Cardiac muscle cell (in vitro differentiated cells and primary cell): ENCODE results near the gene ABCG1. TPM values are rescaled to one million over a fixed set of nuclear protein-coding genes. Genes with fewer than 3 reads are reported as not detected.

Experiments
- DNase-seq, 2 donors: peaks; one replicate each; pipeline versions ENCODE4 v3.0.0 to v3.0.0-alpha.2; 2010 to 2017; ENCODE audit warnings: low read depth in 1 of 2, low spot score in 1 of 2
- H3K27ac ChIP-seq: fragments of 200-600 bp; sonication (generic); 2 replicates; pipeline ENCODE4 v1.5.1; 2016
- H3K27me3 ChIP-seq: fragments of 200-600 bp; sonication (generic); 2 replicates; pipeline ENCODE4 v1.6.0; 2016; ENCODE audit warnings: control low read depth
- H3K36me3 ChIP-seq: fragments of 200-600 bp; sonication (generic); 2 replicates; pipeline ENCODE4 v1.5.1; 2016; ENCODE audit warnings: control low read depth
- H3K4me1 ChIP-seq: fragments of 200-600 bp; sonication (generic); 2 replicates; pipeline ENCODE4 v1.8.1; 2017; ENCODE audit warnings: low read depth, mild to moderate bottlenecking, mixed run types
- H3K4me3 ChIP-seq: fragments of 200-600 bp; sonication (generic); 2 replicates; pipeline ENCODE4 v1.5.1; 2016; ENCODE audit warnings: mild to moderate bottlenecking
- H3K9me3 ChIP-seq: fragments of 200-600 bp; sonication (generic); 2 replicates; pipeline ENCODE4 v1.5.1; 2017; ENCODE audit warnings: low read depth, mild to moderate bottlenecking, control low read depth
- polyA plus RNA-seq: library from polyadenylated mRNA; unstranded; fragments of >200 nt; fragmentation: Nextera tagmentation; extraction: Ambion mirVana; gene quantifications from 2 replicates; pipeline ENCODE4 v1.2.1, GENCODE V29; 2016
- total RNA-seq: library from RNA; depleted of rRNA; stranded (reverse); fragments of >200 nt; gene quantifications from 2 replicates; pipeline ENCODE4 v1.2.3, GENCODE V29; 2016
- TF ChIP-seq, protein P1 (sequence below): IDR thresholded peaks from 2 replicates; pipeline ENCODE4 v1.5.1; 2012; ENCODE audit warnings: low read depth, mild to moderate bottlenecking, low read length

ABCG1 gene
- total and polyA plus RNA-seq, 2 experiments from 2014 or later: 4.0 to 4.9 TPM

DNA sequence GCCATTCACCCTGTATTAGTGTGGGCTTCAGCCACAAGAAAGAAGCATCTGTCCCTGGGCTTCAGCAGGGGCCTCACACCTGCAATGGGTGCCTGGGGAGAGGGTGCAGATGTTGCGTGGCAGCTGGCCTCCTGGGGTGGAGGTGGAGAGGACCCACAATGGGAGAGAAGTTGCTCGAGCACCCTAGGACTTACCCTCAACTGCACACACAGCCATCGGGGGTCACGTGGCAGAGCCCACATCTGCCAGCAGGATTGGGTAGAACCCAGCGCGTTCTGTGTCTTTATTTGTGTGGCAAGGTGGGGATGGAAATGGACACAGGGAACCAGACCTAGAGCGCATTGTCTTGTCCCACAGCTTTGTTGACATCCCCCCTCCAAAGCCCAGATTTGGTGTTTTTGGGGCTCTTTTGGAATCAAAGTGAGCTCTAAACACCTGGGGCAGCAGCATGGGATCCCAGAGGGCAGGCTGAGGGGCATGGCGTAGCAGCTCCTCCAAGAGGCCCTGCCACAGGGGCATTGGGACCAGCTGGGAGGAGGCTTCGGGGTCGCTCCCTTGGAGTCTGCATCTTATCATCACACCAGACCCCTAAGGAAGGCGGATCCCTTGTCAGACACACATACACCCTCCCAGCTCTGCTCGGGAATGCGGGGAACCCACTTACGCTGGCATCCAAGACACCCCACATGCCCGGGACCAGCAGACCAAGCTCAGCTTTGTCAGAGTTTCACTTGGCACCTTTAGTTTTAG is 5.1 kb downstream of the ABCG1 start:
- Histone ChIP-seq H3K36me3 (no peaks in the 10 kb centered on the region), H3K9me3 (no peaks in the 10 kb centered on the region), H3K27ac (no peak overlapping the region), H3K4me3 (no peak overlapping the region), H3K4me1 (peaks cover 13% of the 10 kb centered on the region), H3K27me3 (peaks cover 15% of the 10 kb centered on the region)
- TF ChIP-seq, protein P1, sequence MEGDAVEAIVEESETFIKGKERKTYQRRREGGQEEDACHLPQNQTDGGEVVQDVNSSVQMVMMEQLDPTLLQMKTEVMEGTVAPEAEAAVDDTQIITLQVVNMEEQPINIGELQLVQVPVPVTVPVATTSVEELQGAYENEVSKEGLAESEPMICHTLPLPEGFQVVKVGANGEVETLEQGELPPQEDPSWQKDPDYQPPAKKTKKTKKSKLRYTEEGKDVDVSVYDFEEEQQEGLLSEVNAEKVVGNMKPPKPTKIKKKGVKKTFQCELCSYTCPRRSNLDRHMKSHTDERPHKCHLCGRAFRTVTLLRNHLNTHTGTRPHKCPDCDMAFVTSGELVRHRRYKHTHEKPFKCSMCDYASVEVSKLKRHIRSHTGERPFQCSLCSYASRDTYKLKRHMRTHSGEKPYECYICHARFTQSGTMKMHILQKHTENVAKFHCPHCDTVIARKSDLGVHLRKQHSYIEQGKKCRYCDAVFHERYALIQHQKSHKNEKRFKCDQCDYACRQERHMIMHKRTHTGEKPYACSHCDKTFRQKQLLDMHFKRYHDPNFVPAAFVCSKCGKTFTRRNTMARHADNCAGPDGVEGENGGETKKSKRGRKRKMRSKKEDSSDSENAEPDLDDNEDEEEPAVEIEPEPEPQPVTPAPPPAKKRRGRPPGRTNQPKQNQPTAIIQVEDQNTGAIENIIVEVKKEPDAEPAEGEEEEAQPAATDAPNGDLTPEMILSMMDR: no peak
- no peak for DNase-seq

DNA sequence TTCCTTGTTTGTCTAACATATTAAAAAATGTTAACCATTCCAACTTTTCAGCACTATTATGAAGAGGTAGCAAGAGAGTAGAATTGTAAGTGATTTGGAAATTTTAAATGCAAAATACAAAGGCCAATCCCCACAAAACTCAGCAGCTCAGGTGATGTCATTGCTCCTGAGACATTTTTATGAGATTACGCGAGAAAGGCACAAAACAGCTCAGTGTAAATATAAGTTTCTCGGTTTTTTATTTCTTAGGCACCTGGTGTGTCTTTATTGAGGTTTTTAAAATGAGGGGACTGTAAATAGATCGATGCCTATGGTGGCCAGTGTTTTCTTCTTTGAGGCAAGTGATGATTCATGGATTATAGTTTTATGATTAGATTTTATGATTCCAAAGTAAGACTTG is 6.1 kb downstream of the ABCG1 start:
- H3K36me3 ChIP-seq: no peaks in the 10 kb centered on the region
- H3K27ac ChIP-seq: no peak overlapping the region
- peaks cover 4% of the 10 kb centered on the region for H3K27me3 ChIP-seq
- TF ChIP-seq, protein P1: no peak
- H3K9me3 ChIP-seq: no peaks in the 10 kb centered on the region
- no peak overlapping the region for H3K4me3 ChIP-seq
- DNase-seq: no peak
- peaks cover 13% of the 10 kb centered on the region for H3K4me1 ChIP-seq

DNA sequence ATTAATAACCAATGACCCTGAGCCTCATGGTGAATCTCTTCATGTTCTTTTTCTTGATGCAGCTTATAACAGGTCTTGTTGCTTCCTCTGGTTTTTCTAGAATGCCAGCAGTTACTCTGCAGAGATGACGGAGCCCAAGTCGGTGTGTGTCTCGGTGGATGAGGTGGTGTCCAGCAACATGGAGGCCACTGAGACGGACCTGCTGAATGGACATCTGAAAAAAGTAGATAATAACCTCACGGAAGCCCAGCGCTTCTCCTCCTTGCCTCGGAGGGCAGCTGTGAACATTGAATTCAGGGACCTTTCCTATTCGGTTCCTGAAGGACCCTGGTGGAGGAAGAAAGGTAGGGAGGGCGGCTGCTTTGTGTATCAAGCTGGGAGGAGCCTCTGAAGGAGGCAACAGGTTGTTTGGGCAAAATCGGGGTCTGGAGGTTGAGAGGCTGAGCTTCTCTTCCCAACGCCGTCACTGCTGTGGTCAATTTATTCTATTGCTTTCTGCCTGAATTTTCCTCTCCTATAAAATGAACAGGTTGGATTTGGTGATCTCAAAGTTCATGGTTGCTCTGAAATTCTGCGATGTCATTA is 6.7 kb downstream of the ABCG1 start:
- peaks cover 3% of the 10 kb centered on the region for H3K27me3 ChIP-seq
- H3K27ac ChIP-seq: no peak overlapping the region
- DNase-seq: no peak
- H3K4me3 ChIP-seq: no peak overlapping the region
- H3K36me3 ChIP-seq: no peaks in the 10 kb centered on the region
- no peaks in the 10 kb centered on the region for H3K9me3 ChIP-seq
- TF ChIP-seq, protein P1: no peak
- H3K4me1 ChIP-seq: peaks cover 13% of the 10 kb centered on the region

DNA sequence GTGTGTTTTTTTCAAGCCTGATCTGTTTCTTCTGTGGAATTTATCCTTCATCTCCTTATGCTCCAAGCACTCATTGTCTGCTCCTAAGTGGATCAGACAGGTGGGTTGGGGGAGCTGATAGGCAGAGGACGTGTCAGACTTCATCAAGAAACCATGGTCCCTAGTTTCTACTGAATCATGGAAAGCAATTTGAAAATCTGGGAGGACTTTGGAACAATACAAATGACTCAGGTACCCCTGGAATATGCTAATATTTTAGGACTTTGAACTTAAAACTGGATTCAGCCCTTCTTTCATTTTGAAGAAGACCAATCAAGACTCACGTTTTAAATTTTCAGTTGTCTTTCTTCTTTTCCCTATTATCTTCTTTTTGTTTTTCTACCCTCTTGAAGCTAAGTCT is 7.7 kb downstream of the ABCG1 start:
- Histone ChIP-seq H3K9me3 (no peaks in the 10 kb centered on the region), H3K36me3 (no peaks in the 10 kb centered on the region), H3K27me3 (no peaks in the 10 kb centered on the region), H3K27ac (no peak overlapping the region), H3K4me1 (peaks cover 13% of the 10 kb centered on the region), H3K4me3 (no peak overlapping the region)
- no peak for DNase-seq
- TF ChIP-seq, protein P1: no peak

DNA sequence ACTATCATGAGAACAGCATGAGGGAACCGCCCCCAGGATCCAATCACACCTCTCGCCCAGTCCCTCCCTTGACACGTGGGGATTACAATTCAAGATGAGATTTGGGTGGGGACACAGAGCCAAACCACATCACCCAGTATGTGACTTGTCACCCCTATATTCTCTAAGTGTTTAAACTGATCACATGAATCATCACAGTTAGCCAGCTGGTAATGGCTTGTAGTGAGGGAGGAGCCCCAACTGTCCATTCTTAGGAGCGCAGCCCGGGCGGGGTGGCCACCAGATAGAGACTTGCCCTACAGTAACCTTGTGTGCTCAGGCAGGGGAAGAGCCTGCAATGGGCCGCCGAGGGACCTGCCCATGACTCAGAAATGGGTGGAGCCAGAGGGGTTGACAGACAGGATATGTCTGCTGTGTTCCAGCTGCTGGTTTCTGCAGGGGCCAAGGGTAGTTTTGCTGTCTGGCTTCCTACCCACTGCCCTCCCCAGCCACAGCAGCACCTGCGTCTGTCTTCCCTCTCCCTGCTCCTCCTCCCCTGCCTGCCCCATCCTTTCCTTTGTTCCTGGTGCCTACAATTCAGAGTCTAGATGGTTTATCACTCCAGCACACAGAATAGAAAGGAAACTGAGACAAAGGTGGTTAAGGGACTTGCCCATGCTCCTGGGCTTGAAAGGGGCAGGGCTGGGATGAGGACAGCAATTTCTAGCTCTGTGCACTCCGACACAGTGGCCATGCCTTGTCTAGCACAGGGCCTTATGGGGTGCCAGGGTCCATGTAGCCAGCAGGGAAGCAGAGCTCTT is 9.2 kb downstream of the ABCG1 start:
- Histone ChIP-seq H3K9me3 (no peaks in the 10 kb centered on the region), H3K27me3 (no peaks in the 10 kb centered on the region), H3K4me1 (peaks cover 21% of the 10 kb centered on the region), H3K36me3 (no peaks in the 10 kb centered on the region), H3K4me3 (no peak overlapping the region), H3K27ac (no peak overlapping the region)
- TF ChIP-seq, protein P1: no peak
- peak in 1 of 2 donors; percentile 91 for DNase-seq
